Left ventricle myocardium inferior (tissue), 1 donor: ENCODE measurements around the gene SERTM1. TPM values are rescaled to one million over a fixed set of nuclear protein-coding genes. Genes with fewer than 3 reads are reported as not detected.

Source experiments
- DNase-seq: peaks from one replicate; pipeline ENCODE4 v3.0.0-alpha.2; 2020
- H3K27ac ChIP-seq: fragments of 200-600 bp; replicated peaks from 2 replicates; pipeline ENCODE4 v1.8.0; 2021
- H3K27me3 ChIP-seq: fragments of 200-600 bp; 2 replicates; pipeline ENCODE4 v1.8.0; 2021; ENCODE audit warnings: low read depth
- H3K36me3 ChIP-seq: fragments of 200-600 bp; 2 replicates; pipeline ENCODE4 v1.8.0; 2021
- H3K4me1 ChIP-seq: fragments of 200-600 bp; 2 replicates; pipeline ENCODE4 v1.8.0; 2021
- H3K4me3 ChIP-seq: fragments of 200-600 bp; 2 replicates; pipeline ENCODE4 v1.8.0; 2021; ENCODE audit warnings: mild to moderate bottlenecking, moderate library complexity
- H3K9me3 ChIP-seq: fragments of 200-600 bp; replicated peaks from 2 replicates; pipeline ENCODE4 v1.8.0; 2021
- intact Hi-C: fragments of 100-400 bp; cut with micrococcal nuclease; formaldehyde crosslinking; loops from one replicate; pipeline ENCODE4 v1.11.0; 2022
- total RNA-seq: library from RNA; stranded (reverse); fragmentation: NEBNext Ultra II Directional; extraction: Animal tissue kit (Norgen Biotek cat#: 25700); gene quantifications from one replicate; pipeline ENCODE4 v1.2.1, GENCODE V29; 2021
- TF ChIP-seq, protein P1 (sequence below): fragments of 200-600 bp; IDR thresholded peaks from 2 replicates; pipeline ENCODE4 v1.8.0; 2021; ENCODE audit warnings: antibody characterized with exemption, mild to moderate bottlenecking, borderline replicate concordance
- donor health status: DM: no; HTN: yes; CAD: no; lungs with severe emphysema.

Gene SERTM1
- total RNA-seq, 1 donor from 2014 or later = 0.60 TPM

DNA sequence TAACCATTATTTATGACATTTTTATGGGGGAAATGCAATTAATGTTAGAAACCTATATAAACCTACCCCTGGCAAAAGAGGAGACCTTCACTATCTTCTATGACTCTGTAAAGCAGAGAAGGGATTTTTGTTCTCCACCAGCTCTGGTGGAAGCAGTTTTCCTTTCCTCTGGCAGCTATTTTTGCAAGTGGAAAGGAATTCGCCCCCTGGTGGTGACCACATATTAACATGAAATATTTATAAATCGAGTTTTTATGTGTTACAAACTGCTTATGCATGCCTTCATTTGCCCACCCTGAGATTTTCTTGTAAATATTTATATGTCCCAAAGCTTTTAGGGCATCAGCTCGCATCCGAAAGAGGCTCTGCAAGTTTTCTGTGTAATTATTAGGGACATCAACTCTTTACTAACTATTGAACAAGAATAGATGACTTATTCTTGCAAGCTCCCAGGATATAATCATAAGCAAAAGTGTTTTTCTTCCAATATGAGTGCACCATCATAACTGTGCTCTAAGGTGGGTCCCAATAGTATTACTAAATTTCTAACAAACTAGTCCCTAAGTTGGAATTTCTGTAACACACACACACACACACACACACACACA, 62.4 kb downstream of the SERTM1 start:
- no peaks in the 10 kb centered on the region for H3K27me3 ChIP-seq
- no peak for DNase-seq
- no peak overlapping the region for H3K4me3 ChIP-seq
- intact Hi-C loops = loop anchor here (5.0 to 10.0 kb wide), 2 partner anchors 284 to 451 kb away; no protein-coding TSS in a partner anchor
- H3K4me1 ChIP-seq = no peaks in the 10 kb centered on the region
- TF ChIP-seq, protein P1, sequence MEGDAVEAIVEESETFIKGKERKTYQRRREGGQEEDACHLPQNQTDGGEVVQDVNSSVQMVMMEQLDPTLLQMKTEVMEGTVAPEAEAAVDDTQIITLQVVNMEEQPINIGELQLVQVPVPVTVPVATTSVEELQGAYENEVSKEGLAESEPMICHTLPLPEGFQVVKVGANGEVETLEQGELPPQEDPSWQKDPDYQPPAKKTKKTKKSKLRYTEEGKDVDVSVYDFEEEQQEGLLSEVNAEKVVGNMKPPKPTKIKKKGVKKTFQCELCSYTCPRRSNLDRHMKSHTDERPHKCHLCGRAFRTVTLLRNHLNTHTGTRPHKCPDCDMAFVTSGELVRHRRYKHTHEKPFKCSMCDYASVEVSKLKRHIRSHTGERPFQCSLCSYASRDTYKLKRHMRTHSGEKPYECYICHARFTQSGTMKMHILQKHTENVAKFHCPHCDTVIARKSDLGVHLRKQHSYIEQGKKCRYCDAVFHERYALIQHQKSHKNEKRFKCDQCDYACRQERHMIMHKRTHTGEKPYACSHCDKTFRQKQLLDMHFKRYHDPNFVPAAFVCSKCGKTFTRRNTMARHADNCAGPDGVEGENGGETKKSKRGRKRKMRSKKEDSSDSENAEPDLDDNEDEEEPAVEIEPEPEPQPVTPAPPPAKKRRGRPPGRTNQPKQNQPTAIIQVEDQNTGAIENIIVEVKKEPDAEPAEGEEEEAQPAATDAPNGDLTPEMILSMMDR = peak; percentile 76
- H3K27ac ChIP-seq = no peak overlapping the region
- H3K36me3 ChIP-seq = no peaks in the 10 kb centered on the region
- H3K9me3 ChIP-seq = no peaks in the 10 kb centered on the region

DNA sequence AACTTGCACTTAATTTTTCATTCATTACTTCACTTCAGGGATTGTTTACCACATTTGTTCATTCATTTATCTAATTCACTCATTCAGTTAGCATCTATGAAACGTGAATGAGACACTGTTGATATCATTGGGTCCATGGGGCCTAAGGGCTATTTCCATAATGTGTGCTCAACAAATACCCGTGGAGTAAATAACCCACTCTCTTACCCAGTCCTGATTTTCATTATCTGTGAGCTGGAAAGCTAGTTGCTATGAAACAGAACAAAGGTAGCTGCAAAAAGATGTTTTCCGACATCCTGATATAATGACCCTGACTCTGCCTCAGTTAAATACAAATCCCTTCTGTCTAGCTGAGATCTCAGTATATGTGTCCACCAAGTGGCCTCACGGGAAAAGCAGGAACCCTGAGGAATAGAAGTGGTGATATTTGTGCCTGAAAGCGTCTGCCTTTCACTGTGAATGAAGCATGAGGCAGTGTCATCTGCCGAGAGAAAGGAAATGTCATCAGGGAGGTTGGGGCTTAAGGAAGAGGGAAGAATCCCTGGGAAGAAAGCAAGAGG, 63.8 kb downstream of the SERTM1 start:
- TF ChIP-seq, protein P1 = no peak
- intact Hi-C loops = loop anchor here (5.0 to 10.0 kb wide), 2 partner anchors 285 to 453 kb away; no protein-coding TSS in a partner anchor
- no peaks in the 10 kb centered on the region for H3K27me3 ChIP-seq
- DNase-seq = no peak
- H3K27ac ChIP-seq = no peak overlapping the region
- H3K4me3 ChIP-seq = no peak overlapping the region
- no peaks in the 10 kb centered on the region for H3K36me3 ChIP-seq
- H3K9me3 ChIP-seq = no peaks in the 10 kb centered on the region
- H3K4me1 ChIP-seq = no peaks in the 10 kb centered on the region

DNA sequence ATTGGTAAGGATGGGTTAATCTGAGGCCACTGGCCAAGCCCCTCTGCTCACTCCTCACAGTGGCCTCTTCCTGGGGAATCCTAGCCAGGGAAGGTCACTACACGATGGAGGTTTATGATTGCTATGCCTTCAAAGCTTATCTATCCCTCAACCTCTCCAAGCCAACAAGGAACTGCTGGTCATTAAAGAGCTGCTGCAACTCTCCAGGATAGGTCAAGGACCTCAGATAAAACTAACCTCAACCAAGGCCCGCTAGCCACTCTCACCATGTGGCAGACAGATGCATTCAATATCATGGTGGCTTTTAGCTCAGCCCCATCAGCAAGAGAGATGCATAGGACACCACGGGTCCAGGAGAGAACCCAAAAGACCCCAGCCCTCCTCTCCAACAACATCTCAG, 71.6 kb downstream of the SERTM1 start:
- Histone ChIP-seq H3K9me3 (no peaks in the 10 kb centered on the region), H3K4me1 (no peaks in the 10 kb centered on the region), H3K27me3 (no peaks in the 10 kb centered on the region), H3K27ac (no peak overlapping the region), H3K4me3 (no peak overlapping the region), H3K36me3 (no peaks in the 10 kb centered on the region)
- intact Hi-C loops = no loop called here
- DNase-seq = no peak
- TF ChIP-seq, protein P1 = no peak

DNA sequence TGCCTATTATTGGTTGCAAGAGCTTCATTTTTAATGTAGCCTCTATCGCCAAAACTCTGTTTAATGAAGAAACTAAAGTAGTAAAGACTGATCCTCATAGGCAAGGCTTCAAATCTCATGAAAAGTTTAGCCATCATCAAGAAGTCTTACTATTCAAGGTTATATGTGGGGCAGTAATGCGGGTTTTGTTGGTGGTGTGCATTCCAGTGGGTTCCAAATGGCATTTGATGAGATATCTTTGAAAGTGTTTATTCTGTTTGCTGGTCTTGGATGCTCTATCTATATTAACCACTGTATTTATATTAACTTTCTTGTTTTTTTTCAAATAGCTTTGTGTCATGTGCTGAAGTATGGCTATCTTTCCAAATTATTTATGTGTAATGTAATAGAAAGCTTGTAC, 72.2 kb downstream of the SERTM1 start:
- Histone ChIP-seq H3K4me1 (no peaks in the 10 kb centered on the region), H3K27ac (no peak overlapping the region), H3K9me3 (peaks cover 5% of the 10 kb centered on the region), H3K4me3 (no peak overlapping the region), H3K27me3 (no peaks in the 10 kb centered on the region), H3K36me3 (no peaks in the 10 kb centered on the region)
- intact Hi-C loops = no loop called here
- TF ChIP-seq, protein P1 = no peak
- DNase-seq = no peak

Other genes starting within 250 kb of the SERTM1 start
- not detected for gene CCNA1, start 241.5 kb upstream of the SERTM1 start, total RNA-seq
- 4.2 TPM for gene RFXAP, start 145.2 kb downstream of the SERTM1 start, total RNA-seq
- gene SMAD9, start 246.2 kb downstream of the SERTM1 start, total RNA-seq = 4.2 TPM